GM23338 (cell line): ENCODE results near the gene TTC22. TPM values are rescaled to one million over a fixed set of nuclear protein-coding genes. Genes with fewer than 3 reads are reported as not detected.

Source experiments
- ATAC-seq: fragments of 200-7000 bp; cut with Tn5 transposase; 3 replicates; pipeline ENCODE4 v1.9.1; 2020
- DNase-seq: peaks from one replicate; pipeline ENCODE4 v3.0.0-alpha.2; 2015; ENCODE audit warnings: low spot score
- H2AFZ ChIP-seq: fragments of 200-600 bp; sonication (generic); 2 replicates; pipeline ENCODE4 v1.8.0; 2016; ENCODE audit warnings: antibody characterized with exemption, mild to moderate bottlenecking, moderate library complexity
- H3F3A ChIP-seq: fragments of 200-600 bp; sonication (generic); replicated peaks from 2 replicates; pipeline ENCODE4 v1.8.0; 2017; ENCODE audit warnings: antibody characterized with exemption, mixed run types, low read depth
- H3K27ac ChIP-seq: fragments of 200-600 bp; sonication (generic); 2 replicates; pipeline ENCODE4 v1.6.1; 2016; ENCODE audit warnings: low read depth
- H3K27me3 ChIP-seq: fragments of 200-600 bp; sonication (generic); 2 replicates; pipeline ENCODE4 v1.8.0; 2016; ENCODE audit warnings: mild to moderate bottlenecking, mixed run types, moderate library complexity; ENCODE audit not compliant: insufficient read depth
- H3K36me3 ChIP-seq: fragments of 200-600 bp; sonication (generic); 2 replicates; pipeline ENCODE4 v1.8.0; 2016; ENCODE audit warnings: mild to moderate bottlenecking; ENCODE audit not compliant: insufficient read depth
- H3K4me1 ChIP-seq: fragments of 200-600 bp; sonication (generic); 2 replicates; pipeline ENCODE4 v1.8.0; 2016; ENCODE audit warnings: mild to moderate bottlenecking, moderate library complexity; ENCODE audit not compliant: insufficient read depth
- H3K4me2 ChIP-seq: fragments of 200-600 bp; sonication (generic); 2 replicates; pipeline ENCODE4 v1.7.1; 2017; ENCODE audit warnings: mixed run types
- H3K4me3 ChIP-seq: fragments of 200-600 bp; sonication (generic); 2 replicates; pipeline ENCODE4 v1.6.1; 2016; ENCODE audit warnings: mixed run types
- H3K79me2 ChIP-seq: fragments of 200-600 bp; sonication (generic); replicated peaks from 2 replicates; pipeline ENCODE4 v1.8.0; 2017; ENCODE audit warnings: mild to moderate bottlenecking; ENCODE audit not compliant: insufficient read depth
- H3K9me2 ChIP-seq: fragments of 200-600 bp; sonication (generic); 2 replicates; pipeline ENCODE4 v1.8.0; 2017; ENCODE audit not compliant: insufficient read depth
- H4K20me1 ChIP-seq: fragments of 200-600 bp; sonication (generic); replicated peaks from 2 replicates; pipeline ENCODE4 v1.8.0; 2017; ENCODE audit warnings: mild to moderate bottlenecking; ENCODE audit not compliant: insufficient read depth
- H3K27ac Mint-ChIP-seq: 2 replicates; pipeline ENCODE4 v1.8.0; 2020; ENCODE audit warnings: inconsistent platforms, mild to moderate bottlenecking, moderate library complexity, mixed read lengths
- H3K27me3 Mint-ChIP-seq: 3 replicates; pipeline ENCODE4 v1.8.0; 2022; ENCODE audit warnings: low read depth, mild to moderate bottlenecking, moderate library complexity, mixed read lengths, inconsistent platforms; ENCODE audit not compliant: insufficient read depth, poor library complexity
- H3K36me3 Mint-ChIP-seq: 3 replicates; pipeline ENCODE4 v1.8.0; 2021; ENCODE audit warnings: low read depth, mild to moderate bottlenecking, inconsistent platforms, moderate library complexity, mixed read lengths
- H3K4me1 Mint-ChIP-seq: 3 replicates; pipeline ENCODE4 v1.8.0; 2020; ENCODE audit warnings: mild to moderate bottlenecking, inconsistent platforms, mixed read lengths
- H3K4me3 Mint-ChIP-seq: 3 replicates; pipeline ENCODE4 v1.8.0; 2021; ENCODE audit warnings: moderate library complexity, mild to moderate bottlenecking, inconsistent platforms, mixed read lengths
- H3K9me3 Mint-ChIP-seq: 3 replicates; pipeline ENCODE4 v1.8.0; 2020; ENCODE audit warnings: moderate library complexity, mild to moderate bottlenecking, inconsistent platforms, mixed read lengths
- CREB1 ChIP-seq: fragments of 250-450 bp; sonication (Bioruptor Pico); IDR thresholded peaks from 2 replicates; pipeline ENCODE4 v1.5.0; 2020; ENCODE audit warnings: low read depth, mild to moderate bottlenecking, moderate library complexity
- CTCF ChIP-seq, 2 experiments: fragments of 200-600 bp in 1 of 2; sonication (generic) in 1 of 2; conservative IDR thresholded peaks; 2 replicates each; pipeline versions ENCODE4 v1.5.1 to v1.6.1; 2016 to 2017; ENCODE audit warnings: antibody characterized with exemption in 2 of 2, low read depth in 2 of 2, mild to moderate bottlenecking in 2 of 2, moderate library complexity in 1 of 2
- EZH2 ChIP-seq: fragments of 200-600 bp; sonication (generic); IDR thresholded peaks from one replicate; pipeline ENCODE4 v1.8.0; 2017; ENCODE audit warnings: antibody characterized with exemption, mild to moderate bottlenecking, low read depth; ENCODE audit not compliant: unreplicated experiment
- EZH2phosphoT487 ChIP-seq: fragments of 200-600 bp; sonication (generic); IDR thresholded peaks from one replicate; pipeline ENCODE4 v1.8.1; 2018; ENCODE audit warnings: antibody characterized with exemption; ENCODE audit not compliant: unreplicated experiment
- JUNB ChIP-seq: IDR thresholded peaks from one replicate; pipeline ENCODE4 v1.6.1; 2016; ENCODE audit warnings: antibody characterized with exemption; ENCODE audit not compliant: unreplicated experiment
- NANOG ChIP-seq: IDR thresholded peaks from 2 replicates; pipeline ENCODE4 v1.6.1; 2016; ENCODE audit warnings: antibody characterized with exemption, borderline replicate concordance
- POLR2AphosphoS5 ChIP-seq: IDR thresholded peaks from 2 replicates; pipeline ENCODE4 v1.6.1; 2016; ENCODE audit warnings: antibody characterized with exemption, low read depth
- STAT1 ChIP-seq: IDR thresholded peaks from one replicate; pipeline ENCODE4 v1.6.1; 2016; ENCODE audit warnings: antibody characterized with exemption; ENCODE audit not compliant: unreplicated experiment
- ZNF114 ChIP-seq: fragments of 250-450 bp; sonication (Bioruptor Pico); IDR thresholded peaks from 2 replicates; pipeline ENCODE4 v1.5.0; 2020; ENCODE audit warnings: mild to moderate bottlenecking, moderate library complexity
- ZNF331 ChIP-seq: fragments of 250-450 bp; sonication (Bioruptor Pico); IDR thresholded peaks from 2 replicates; pipeline ENCODE4 v1.5.0; 2020; ENCODE audit warnings: low read depth, mild to moderate bottlenecking, moderate library complexity
- polyA plus RNA-seq: library from polyadenylated mRNA; unstranded; fragments of >200 nt; fragmentation: Nextera tagmentation; extraction: Ambion mirVana; gene quantifications from 2 replicates; pipeline ENCODE4 v1.2.1, GENCODE V29; 2016
- total RNA-seq: library from RNA; depleted of rRNA; stranded (reverse); fragments of >200 nt; shearing (Covaris generic); gene quantifications from 2 replicates; pipeline ENCODE4 v1.2.3, GENCODE V29; 2014
- TF ChIP-seq, protein P1 (sequence below): IDR thresholded peaks from 2 replicates; pipeline ENCODE4 v1.6.1; 2016; ENCODE audit warnings: antibody characterized with exemption
- TF ChIP-seq, protein P2 (sequence below): fragments of 250-450 bp; sonication (Bioruptor Pico); IDR thresholded peaks from 2 replicates; pipeline ENCODE4 v1.5.0; 2020; ENCODE audit warnings: mild to moderate bottlenecking, moderate library complexity
- TF ChIP-seq, protein P3 (sequence below): IDR thresholded peaks from one replicate; pipeline ENCODE4 v1.6.1; 2018; ENCODE audit warnings: antibody characterized with exemption; ENCODE audit not compliant: unreplicated experiment

The TTC22 gene
- total and polyA plus RNA-seq, 2 experiments from 2014 or later, result 1.2 to 2.5 TPM

- Histone ChIP-seq H3K4me3 (peak overlapping the region; percentile 36), H3K36me3 (no peaks in the 10 kb centered on the region), H3K79me2 (peaks cover 25% of the 10 kb centered on the region), H3K9me2 (no peaks in the 10 kb centered on the region), H2AFZ (peak overlapping the region; percentile 91; the same call in 1 of the 2 replicates), H3K27ac (no peak overlapping the region), H3K27me3 (no peaks in the 10 kb centered on the region), H3F3A (0 out of 2 replicates have a peak, but pooled peaks cover 3% of the 10 kb centered on the region), H3K4me2 (peak overlapping the region; percentile 39), H4K20me1 (no peaks in the 10 kb centered on the region), H3K4me1 (peaks cover 9% of the 10 kb centered on the region)
- H3K36me3 Mint-ChIP-seq, result no peaks in the 10 kb centered on the region
- H3K4me3 Mint-ChIP-seq, result peak overlapping the region; percentile 94
- no peak; the same call in 2 of the 3 replicates for ATAC-seq
- TF ChIP-seq EZH2 (no peak), CREB1 (CRISPR knock-in tag) (no peak), NANOG (no peak), STAT1 (no peak), ZNF114 (no peak), EZH2phosphoT487 (no peak), CTCF (conservative IDR thresholded peaks at IDR 0.05; ENCODE audit: low read depth in 2 of 2) (no peak), ZNF331 (CRISPR knock-in tag) (no peak), POLR2AphosphoS5 (no peak), JUNB (no peak)
- TF ChIP-seq, protein P1, sequence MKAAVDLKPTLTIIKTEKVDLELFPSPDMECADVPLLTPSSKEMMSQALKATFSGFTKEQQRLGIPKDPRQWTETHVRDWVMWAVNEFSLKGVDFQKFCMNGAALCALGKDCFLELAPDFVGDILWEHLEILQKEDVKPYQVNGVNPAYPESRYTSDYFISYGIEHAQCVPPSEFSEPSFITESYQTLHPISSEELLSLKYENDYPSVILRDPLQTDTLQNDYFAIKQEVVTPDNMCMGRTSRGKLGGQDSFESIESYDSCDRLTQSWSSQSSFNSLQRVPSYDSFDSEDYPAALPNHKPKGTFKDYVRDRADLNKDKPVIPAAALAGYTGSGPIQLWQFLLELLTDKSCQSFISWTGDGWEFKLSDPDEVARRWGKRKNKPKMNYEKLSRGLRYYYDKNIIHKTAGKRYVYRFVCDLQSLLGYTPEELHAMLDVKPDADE, result no peak
- TF ChIP-seq, protein P2, sequence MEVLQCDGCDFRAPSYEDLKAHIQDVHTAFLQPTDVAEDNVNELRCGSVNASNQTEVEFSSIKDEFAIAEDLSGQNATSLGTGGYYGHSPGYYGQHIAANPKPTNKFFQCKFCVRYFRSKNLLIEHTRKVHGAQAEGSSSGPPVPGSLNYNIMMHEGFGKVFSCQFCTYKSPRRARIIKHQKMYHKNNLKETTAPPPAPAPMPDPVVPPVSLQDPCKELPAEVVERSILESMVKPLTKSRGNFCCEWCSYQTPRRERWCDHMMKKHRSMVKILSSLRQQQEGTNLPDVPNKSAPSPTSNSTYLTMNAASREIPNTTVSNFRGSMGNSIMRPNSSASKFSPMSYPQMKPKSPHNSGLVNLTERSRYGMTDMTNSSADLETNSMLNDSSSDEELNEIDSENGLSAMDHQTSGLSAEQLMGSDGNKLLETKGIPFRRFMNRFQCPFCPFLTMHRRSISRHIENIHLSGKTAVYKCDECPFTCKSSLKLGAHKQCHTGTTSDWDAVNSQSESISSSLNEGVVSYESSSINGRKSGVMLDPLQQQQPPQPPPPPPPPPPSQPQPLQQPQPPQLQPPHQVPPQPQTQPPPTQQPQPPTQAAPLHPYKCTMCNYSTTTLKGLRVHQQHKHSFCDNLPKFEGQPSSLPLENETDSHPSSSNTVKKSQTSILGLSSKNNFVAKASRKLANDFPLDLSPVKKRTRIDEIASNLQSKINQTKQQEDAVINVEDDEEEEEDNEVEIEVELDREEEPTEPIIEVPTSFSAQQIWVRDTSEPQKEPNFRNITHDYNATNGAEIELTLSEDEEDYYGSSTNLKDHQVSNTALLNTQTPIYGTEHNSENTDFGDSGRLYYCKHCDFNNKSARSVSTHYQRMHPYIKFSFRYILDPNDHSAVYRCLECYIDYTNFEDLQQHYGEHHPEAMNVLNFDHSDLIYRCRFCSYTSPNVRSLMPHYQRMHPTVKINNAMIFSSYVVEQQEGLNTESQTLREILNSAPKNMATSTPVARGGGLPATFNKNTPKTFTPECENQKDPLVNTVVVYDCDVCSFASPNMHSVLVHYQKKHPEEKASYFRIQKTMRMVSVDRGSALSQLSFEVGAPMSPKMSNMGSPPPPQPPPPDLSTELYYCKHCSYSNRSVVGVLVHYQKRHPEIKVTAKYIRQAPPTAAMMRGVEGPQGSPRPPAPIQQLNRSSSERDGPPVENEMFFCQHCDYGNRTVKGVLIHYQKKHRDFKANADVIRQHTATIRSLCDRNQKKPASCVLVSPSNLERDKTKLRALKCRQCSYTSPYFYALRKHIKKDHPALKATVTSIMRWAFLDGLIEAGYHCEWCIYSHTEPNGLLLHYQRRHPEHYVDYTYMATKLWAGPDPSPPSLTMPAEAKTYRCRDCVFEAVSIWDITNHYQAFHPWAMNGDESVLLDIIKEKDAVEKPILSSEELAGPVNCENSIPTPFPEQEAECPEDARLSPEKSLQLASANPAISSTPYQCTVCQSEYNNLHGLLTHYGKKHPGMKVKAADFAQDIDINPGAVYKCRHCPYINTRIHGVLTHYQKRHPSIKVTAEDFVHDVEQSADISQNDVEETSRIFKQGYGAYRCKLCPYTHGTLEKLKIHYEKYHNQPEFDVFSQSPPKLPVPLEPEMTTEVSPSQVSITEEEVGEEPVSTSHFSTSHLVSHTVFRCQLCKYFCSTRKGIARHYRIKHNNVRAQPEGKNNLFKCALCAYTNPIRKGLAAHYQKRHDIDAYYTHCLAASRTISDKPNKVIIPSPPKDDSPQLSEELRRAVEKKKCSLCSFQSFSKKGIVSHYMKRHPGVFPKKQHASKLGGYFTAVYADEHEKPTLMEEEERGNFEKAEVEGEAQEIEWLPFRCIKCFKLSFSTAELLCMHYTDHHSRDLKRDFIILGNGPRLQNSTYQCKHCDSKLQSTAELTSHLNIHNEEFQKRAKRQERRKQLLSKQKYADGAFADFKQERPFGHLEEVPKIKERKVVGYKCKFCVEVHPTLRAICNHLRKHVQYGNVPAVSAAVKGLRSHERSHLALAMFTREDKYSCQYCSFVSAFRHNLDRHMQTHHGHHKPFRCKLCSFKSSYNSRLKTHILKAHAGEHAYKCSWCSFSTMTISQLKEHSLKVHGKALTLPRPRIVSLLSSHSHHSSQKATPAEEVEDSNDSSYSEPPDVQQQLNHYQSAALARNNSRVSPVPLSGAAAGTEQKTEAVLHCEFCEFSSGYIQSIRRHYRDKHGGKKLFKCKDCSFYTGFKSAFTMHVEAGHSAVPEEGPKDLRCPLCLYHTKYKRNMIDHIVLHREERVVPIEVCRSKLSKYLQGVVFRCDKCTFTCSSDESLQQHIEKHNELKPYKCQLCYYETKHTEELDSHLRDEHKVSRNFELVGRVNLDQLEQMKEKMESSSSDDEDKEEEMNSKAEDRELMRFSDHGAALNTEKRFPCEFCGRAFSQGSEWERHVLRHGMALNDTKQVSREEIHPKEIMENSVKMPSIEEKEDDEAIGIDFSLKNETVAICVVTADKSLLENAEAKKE (CRISPR knock-in tag), result no peak
- TF ChIP-seq, protein P3, sequence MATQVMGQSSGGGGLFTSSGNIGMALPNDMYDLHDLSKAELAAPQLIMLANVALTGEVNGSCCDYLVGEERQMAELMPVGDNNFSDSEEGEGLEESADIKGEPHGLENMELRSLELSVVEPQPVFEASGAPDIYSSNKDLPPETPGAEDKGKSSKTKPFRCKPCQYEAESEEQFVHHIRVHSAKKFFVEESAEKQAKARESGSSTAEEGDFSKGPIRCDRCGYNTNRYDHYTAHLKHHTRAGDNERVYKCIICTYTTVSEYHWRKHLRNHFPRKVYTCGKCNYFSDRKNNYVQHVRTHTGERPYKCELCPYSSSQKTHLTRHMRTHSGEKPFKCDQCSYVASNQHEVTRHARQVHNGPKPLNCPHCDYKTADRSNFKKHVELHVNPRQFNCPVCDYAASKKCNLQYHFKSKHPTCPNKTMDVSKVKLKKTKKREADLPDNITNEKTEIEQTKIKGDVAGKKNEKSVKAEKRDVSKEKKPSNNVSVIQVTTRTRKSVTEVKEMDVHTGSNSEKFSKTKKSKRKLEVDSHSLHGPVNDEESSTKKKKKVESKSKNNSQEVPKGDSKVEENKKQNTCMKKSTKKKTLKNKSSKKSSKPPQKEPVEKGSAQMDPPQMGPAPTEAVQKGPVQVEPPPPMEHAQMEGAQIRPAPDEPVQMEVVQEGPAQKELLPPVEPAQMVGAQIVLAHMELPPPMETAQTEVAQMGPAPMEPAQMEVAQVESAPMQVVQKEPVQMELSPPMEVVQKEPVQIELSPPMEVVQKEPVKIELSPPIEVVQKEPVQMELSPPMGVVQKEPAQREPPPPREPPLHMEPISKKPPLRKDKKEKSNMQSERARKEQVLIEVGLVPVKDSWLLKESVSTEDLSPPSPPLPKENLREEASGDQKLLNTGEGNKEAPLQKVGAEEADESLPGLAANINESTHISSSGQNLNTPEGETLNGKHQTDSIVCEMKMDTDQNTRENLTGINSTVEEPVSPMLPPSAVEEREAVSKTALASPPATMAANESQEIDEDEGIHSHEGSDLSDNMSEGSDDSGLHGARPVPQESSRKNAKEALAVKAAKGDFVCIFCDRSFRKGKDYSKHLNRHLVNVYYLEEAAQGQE, result no peak
- H3K4me1 Mint-ChIP-seq, result peaks cover 27% of the 10 kb centered on the region
- H3K27ac Mint-ChIP-seq, result peak overlapping the region; percentile 33; the same call in 1 of the 2 replicates
- no peak for DNase-seq
- H3K9me3 Mint-ChIP-seq, result no peaks in the 10 kb centered on the region; the same call in 2 of the 3 replicates
- peaks cover 7% of the 10 kb centered on the region for H3K27me3 Mint-ChIP-seq
Measured at GRCh38 chr1:54764922-54765561, 36.1 kb downstream of the TTC22 start.
